ENCODE measurements around the gene ODAD4.

DNA sequence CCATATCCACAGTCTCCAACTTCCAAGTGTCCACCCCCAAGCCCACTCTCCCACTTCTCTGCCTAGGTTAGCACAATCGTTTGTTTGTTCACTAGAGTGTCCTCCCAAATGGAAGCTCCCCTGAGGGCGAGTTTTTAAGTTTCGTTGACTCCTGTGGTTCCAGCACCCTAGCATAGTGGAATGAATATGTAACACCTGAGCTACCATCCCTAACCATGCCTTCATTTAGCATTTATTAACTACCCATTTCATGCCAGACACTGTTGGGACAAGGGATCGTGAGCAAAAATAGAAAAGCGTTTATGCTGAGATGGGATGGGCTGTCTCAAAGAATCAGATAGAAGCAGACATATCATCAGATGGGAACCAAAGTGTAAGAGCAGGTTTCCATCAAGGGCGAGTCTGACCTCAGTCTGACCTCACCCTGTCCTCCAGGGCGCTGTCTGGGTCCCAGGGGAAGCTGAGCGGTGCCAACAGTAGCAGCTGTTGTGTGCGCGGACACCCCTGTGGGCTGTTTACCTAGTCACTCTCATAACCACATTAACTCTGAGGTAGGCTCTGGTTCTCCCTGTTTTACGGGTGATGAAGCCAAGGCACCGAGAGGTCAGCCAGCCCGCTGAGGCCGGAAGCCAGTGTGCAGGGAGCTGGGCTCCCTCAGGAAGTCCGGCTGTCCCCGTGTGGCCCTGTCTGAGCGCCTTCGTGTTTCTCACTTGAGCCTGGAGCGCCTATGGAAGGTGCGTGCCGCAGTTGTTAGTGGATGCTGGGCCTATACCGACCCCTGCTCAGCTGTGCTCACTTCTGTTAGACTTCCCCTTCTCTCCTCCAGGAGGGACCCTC lies 42.4 kb downstream of the ODAD4 start:
- TF ChIP-seq MXI1 (IDR thresholded peaks at IDR 0.05; ENCODE audit: borderline replicate concordance, low read depth, low read length) = no peak
- TF ChIP-seq, protein P1, sequence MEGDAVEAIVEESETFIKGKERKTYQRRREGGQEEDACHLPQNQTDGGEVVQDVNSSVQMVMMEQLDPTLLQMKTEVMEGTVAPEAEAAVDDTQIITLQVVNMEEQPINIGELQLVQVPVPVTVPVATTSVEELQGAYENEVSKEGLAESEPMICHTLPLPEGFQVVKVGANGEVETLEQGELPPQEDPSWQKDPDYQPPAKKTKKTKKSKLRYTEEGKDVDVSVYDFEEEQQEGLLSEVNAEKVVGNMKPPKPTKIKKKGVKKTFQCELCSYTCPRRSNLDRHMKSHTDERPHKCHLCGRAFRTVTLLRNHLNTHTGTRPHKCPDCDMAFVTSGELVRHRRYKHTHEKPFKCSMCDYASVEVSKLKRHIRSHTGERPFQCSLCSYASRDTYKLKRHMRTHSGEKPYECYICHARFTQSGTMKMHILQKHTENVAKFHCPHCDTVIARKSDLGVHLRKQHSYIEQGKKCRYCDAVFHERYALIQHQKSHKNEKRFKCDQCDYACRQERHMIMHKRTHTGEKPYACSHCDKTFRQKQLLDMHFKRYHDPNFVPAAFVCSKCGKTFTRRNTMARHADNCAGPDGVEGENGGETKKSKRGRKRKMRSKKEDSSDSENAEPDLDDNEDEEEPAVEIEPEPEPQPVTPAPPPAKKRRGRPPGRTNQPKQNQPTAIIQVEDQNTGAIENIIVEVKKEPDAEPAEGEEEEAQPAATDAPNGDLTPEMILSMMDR (conservative IDR thresholded peaks at IDR 0.05; ENCODE audit: low read depth, low read length) = no peak
- no peak for TF ChIP-seq POLR2A (IDR thresholded peaks at IDR 0.05; ENCODE audit: low read depth, low read length)
- TF ChIP-seq MAFK (IDR thresholded peaks at IDR 0.05; ENCODE audit: low read depth, low read length) = no peak
- no peak for TF ChIP-seq RCOR1 (IDR thresholded peaks at IDR 0.05; ENCODE audit: insufficient replicate concordance, low read length)
- no peak for TF ChIP-seq SMC3 (IDR thresholded peaks at IDR 0.05; ENCODE audit: low read depth, low read length)
- no peak for TF ChIP-seq RAD21 (IDR thresholded peaks at IDR 0.05; ENCODE audit: low read length)
- TF ChIP-seq CEBPB (IDR thresholded peaks at IDR 0.05; ENCODE audit: low read depth, low read length) = no peak
